ENCODE measurements around the gene MYO7B. TPM values are rescaled to one million over a fixed set of nuclear protein-coding genes. Genes with fewer than 3 reads are reported as not detected.

Gene MYO7B
- polyA plus RNA-seq, 1 donor, result 1.1 TPM

DNA sequence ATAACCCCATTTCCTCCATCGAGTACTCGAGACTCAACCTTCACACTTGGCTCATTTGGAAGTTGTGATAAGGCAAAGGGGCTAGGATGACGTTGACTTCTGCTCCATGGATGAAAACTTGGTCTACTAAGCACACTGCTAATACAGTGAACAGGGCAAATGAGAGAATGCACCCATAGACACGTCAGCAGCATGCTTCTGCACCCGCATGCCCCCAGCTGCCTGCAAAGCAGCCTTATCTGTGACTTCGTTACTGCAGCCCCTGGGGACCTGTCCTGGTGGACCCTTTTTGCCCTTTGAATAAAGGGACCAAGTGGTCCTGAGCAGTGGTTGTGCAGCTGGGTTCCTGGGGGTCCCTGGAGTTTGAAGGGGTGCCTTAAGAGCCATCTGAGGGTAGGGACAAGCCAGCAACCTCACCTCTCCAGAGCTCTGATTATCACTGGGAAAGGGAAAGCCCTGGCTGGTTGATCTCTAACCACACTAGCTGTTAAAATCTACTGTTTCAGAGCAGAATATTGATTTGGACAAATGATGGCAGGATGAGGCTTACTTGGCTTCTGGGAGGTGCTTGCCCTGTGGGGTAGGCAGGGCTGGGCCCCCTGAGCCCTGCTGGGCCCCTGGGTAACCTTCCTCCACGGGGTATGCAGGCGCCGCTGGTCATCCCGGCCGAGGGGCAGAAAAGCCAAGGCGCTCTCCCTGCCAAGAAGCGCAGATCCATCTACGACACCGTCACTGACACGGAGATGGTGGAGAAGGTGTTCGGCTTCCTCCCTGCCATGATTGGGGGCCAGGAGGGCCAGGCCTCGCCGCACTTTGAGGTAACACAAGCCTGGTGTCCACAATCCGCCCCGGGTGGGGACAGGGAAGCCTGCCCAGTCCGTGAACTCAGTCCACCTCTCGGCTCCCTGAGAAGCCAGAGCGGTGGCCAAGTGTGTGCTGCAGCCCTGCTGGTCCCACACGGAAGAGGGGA lies 72.9 kb downstream of the MYO7B start:
- DNase-seq (ENCODE audit: low read depth), result no peak

DNA sequence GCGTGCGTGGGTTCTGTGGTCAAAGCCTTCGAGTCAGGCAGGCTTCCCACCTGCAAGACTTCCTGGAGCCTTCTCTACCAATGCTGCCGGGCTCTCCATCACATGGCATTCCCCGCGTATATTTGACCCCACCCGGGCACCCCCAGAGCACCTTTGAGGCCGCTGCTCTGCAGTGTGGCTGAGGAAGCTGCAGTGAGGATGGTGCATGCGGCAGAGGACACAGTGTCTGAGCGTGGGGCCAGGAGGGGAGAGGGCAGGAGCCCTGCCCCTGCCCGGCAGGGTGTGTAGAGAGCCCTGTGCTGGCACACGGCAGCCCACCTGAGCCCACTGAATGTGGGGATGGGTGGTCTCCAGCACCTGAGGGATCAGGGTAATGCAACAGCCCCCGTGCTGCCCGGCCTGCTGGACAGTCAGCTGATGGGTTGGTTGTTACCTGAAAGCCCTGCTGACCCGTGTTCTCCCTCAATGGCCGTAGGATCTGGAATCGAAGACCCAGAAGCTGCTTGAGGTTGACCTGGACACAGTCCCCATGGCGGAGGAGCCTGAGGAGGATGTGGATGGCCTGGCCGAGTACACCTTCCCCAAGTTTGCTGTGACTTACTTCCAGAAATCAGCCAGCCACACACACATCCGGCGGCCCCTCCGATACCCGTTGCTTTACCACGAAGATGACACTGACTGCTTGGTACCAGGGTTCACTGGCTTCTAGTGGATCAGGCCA lies 73.7 kb downstream of the MYO7B start:
- no peak for DNase-seq (ENCODE audit: low read depth)

DNA sequence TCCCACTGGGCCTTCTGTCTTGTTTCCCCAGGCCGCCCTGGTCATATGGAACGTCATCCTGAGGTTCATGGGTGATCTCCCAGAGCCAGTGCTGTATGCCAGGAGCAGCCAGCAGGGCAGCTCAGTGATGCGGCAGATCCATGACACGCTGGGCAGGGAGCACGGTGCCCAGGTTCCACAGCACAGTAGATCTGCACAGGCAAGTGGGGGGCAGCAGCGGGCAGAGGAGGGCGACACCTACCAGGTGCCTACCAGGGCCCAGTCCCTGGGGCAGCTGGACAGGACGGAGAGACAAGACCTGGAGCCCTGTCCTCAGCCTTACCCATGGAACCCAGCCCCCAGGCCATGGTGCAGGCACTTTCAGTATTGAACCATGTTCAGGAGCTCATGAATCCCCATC lies 74.3 kb downstream of the MYO7B start:
- no peak for DNase-seq (ENCODE audit: low read depth)

DNA sequence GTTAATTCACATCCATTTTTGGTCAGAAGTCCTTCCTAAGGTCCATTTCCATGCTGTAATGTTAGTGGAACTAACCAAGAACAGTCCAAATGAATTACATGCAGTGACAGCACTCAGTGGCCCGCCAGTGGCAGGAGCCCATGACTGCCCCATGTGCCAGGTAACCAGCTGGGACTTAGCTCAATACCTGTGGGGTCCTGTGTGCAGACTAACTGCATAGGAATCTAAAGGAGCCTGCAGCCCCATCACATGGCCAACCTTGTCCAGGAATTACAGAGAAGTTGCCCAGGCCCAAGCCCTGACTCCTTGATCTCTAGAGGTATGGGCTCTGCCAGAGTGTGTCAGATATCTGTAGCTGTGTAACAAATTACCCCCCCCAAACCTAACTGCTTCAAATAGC lies 75.1 kb downstream of the MYO7B start:
- DNase-seq (ENCODE audit: low read depth), result no peak

DNA sequence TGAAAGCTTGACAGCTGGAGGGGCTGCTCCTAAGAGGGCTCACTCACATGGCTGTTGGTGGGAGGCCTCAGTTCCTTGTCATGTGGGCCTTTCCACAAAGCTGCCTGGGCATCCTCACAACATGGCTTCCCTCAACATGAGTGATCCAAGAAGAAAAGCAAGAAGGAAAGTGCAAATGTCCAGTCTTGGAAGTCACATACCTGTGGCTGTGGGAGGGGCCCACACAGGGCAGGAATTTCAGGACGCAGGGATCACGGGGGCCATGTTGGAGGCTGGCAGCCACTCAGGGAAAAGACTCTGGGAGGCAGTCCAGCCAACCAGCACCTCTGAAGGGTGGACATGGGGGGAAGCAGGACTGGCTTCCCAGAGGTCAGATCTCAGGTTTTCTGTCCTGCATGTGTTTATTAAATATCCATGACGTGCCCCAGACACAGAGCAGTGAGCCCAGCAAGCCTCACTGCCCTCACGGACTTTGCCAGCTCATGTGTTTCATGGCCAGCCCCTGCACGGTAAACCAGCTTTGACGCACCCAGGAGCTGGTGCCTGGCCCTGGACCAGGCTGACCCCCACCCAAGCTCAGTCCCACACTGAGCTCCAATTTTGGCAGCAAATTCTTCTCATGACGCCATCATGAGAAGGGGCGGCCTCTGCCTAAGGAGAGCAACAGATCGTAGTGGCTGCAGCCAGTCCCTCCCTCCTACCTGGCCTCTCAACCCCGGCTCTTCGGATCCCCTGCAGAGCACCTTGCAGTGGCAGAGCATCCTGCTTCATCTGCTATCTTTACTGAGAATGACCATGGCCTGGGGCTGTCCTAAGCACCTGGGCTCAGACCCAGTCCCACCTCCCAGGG lies 75.8 kb downstream of the MYO7B start:
- no peak for DNase-seq (ENCODE audit: low read depth)

DNA sequence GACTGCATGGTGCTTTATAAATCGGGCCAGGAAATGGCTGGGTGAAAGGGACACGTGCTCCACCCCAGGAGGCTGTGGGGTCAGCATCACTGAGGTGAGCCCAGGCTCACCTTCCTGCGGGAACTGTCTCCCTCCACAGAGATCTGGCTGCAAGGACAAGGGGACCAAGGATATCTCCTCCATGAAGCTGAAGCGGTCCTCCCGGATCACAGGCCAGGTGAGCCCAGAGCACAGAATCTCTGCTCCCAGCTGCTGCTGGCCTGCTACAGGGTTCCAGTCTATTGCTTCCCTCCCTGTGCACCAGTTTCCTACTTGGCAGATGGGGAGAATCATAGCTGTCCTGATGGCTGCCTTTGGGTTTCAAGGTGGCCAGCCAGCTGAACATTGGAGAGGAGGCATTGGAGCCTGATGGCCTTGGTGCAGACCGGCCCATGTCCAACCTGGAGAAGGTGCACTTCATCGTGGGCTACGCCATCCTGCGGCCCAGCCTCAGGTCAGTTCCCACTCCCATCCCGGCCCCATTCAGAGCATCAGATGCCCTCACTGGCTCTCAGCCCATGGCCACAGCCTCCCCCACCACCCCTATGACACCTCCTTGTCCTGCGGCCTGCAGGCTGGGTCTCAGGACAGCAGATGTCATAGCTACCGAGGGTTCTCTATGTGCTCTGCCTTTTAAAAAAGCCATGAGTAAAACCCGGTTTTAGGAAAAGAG lies 76.8 kb downstream of the MYO7B start:
- no peak for DNase-seq (ENCODE audit: low read depth)

DNA sequence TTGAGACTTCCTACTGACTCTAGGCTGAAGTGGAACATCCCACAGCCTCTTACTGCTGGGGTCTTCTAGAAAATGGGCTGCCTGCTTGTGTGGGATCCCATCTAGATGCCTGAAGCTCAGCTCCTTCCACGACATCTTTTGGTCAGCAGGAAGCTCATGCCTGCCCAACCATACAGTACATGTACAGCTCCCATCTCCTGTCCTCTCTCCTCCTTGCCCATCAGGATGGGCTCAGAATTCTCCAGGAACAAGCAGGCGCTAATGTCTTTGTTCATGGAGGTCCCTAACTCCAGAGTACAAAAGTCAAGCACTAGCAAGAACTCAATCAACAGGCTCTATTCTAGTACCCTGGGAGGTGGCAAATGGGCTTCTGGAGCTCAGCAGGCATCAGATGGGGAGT lies 78.8 kb downstream of the MYO7B start:
- no peak for DNase-seq (ENCODE audit: low read depth)

DNA sequence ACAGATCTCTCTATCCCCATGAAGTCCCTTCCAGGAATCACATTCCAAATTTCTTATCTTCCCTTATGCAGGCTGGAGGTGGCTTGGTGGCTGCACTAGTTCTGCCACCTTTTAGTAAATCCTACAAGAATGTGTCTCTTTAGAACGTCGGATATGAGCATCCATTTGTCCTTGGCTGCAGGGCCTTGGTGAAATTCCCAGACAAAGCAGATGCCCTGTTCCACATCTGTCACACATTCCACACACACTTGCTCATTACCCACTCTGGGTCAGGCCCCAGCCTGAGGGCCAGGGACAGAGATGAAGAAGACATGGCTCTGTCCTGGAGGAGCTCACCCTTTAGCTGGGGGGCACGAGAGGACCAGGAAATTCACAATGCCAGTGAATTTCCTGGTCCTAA lies 79.2 kb downstream of the MYO7B start:
- DNase-seq (ENCODE audit: low read depth), result no peak

DNA sequence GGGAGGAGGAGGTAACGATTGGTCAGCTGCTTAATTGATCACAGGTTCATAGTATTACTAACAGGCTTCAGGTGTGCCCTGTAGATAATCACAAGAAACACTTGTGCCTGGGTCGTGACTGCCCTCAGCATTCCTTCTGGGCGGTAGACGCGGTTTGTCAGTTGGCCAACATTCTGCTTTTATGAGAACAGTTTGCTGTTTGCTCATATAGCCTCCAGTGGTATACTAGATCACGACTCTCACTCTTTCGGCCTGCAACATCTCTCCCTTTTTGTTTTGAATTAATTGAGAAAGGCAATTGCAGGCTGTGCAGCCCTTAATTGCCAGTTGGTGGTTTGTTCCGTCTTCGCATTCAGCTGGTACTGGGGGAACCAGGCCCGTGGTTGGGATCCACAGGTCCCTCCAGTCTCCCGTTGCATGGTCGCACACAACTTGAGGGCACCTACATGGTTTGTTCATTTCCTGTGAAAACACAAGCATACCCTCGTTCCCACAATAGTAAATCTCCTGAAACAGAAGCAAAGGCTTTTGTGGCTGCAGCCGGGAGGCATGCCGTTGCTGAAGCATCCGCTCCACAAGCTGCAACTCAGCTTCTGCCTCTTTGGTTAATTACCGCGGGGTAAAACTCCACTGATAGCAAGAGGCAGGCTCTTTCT lies 80.2 kb downstream of the MYO7B start:
- no peak for DNase-seq (ENCODE audit: low read depth)

DNA sequence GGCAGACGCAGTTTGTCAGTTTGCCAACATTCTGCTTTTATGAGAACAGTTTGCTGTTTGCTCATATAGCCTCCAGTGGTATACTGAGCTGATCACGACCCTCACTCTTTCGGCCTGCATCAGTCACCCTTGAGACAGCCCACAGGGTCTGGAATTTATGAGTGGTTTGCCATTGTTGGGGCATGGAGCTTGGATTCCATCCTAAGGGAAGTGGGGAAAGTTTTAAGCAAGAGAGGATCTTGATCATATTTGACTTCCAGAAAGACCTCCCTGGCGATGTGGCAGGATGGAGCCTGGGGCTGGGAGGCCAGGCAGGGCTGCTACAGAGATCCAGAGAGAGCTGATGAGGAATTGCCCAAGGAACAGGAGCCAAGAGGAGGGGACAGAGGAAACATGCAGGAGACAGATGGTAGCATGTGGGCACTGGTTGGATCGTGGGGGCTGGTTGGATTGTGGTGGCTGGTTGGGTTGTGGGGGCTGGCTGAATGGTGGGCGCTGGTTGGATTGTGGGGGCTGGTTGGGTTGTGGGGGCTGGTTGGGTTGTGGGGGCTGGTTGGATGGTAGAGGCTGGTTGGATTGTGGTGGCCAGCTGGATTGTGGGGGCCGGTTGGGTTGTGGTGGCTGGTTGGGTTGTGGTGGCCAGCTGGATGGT lies 83.2 kb downstream of the MYO7B start:
- no peak for DNase-seq (ENCODE audit: low read depth)

DNA sequence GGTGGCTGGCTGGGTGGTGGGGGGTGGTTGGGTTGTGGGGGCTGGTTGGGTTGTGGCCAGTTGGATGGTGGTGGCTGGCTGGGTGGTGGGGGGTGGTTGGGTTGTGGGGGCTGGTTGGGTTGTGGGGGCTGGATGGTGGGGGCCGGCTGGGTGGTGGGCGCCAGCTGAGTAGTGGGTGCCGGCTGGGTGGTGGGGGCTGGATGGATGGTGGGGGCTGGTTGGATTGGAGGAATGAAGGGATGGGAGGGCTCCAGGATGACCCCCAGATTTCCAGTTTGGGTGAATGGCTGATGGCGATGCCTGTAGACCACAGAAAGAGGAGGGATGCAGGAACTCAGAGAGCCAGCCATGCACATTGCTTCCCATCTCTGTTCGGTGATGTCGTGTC lies 83.7 kb downstream of the MYO7B start:
- no peak for DNase-seq (ENCODE audit: low read depth)

DNA sequence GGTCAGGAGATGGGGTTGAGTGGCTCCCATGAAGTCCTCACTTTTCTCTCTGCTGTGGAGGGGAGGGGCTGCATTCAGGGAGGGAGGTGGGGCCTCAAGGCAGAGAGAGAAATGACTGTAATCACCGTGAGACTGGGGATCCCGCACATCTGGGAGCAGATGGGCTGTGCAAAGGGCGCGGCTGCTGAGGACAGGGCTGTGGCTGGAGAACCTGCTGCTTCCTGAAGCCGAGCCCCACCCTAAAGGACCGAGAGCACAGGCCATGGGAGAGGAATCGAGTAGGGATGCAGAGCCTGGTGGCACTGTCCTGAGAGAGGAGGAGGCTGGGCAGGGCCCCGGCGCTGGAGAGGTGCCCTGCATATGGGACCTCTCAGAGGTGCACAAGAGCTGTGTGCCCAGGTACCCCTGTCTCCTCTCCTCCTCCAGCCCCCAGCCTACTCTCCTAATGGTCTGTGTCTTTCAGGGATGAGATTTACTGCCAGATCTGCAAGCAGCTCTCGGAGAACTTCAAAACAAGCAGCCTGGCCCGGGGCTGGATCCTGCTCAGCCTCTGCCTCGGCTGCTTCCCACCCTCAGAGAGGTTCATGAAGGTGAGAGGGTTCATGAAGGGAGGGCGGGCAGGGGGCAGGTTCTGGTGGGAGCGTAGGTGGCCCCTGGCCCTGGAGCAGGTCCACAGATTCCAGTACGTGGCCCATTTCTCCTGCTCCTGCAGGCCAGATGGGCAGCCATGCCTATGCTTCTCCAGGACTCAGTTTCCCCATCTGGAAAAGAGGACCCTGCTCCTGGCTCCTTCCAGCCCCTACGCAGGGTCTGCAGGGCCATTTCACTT lies 84.6 kb downstream of the MYO7B start:
- DNase-seq (ENCODE audit: low read depth), result no peak

DNA sequence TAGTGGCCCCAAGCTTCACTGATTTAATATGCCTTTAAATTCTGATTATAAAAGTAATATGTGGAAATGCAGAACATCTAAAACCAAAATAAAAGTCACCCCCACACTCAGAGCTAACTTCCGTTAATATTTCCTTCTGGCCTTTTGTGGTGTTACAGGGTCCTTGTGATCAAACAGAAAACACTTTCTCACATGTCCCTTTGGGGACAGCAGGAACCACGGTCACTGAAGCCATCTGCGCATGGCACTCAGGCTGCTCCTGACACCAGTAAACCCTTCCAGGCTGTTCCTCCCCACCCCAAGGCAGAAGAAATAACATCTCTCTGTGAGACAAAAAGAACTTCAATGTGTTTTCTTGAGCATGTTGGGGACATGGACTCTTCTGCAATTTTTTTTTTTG lies 85.4 kb downstream of the MYO7B start:
- DNase-seq (ENCODE audit: low read depth), result no peak

DNA sequence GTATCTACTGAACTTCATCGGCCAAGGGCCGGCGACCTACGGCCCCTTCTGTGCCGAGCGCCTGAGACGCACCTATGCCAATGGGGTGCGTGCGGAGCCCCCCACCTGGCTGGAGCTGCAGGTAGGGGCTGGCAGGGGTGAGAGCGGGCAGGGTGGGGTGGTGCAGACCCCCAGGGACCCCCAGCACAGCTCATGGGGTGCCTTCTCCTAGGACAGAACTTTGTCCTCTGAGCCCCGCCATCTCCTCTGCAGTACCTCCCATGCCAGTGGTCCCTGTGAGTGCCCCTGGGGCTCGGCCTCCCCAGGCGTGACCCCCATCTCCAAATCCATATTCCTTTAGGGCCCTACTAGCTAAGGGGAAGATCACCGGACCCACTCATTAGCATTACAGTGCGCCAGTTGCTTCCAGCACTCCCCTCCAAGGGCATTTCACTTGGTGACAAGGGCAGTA lies 86.5 kb downstream of the MYO7B start:
- no peak for DNase-seq (ENCODE audit: low read depth)

DNA sequence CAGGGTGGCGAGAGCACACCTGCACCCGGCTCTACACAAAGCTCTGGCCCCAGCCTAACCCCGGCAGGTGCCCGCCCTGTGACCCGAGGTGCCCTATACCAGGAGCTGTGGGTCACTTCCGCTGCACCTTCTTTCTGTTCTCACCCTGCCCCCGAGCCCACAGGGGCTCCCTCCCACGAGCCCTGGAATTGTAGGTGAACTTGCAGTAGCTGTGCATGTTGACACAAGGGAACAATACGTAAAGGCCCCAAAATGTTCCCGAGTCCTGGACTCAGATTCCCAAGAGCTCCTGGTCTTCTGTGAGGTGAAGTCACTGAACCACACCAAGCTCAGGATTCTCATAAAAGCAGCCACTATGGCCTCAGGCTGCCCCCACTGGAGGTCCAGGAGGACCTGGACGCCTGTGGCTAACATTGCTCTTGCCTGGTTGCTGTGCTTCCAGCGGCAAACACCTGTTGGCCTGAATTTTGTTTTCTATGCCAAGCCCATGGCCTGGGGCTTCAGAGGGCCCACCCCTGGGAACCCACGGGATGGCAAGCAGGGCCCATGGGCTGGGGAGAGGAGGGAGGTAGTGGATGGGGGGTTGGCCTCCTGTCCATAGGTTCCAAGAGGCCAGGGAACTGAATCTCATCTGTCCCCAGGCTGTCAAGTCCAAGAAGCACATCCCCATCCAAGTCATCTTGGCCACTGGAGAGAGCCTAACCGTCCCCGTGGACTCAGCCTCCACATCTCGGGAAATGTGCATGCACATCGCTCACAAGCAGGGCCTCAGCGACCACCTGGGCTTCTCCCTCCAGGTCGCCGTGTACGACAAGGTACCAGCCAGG lies 87.3 kb downstream of the MYO7B start:
- no peak for DNase-seq (ENCODE audit: low read depth)

DNA sequence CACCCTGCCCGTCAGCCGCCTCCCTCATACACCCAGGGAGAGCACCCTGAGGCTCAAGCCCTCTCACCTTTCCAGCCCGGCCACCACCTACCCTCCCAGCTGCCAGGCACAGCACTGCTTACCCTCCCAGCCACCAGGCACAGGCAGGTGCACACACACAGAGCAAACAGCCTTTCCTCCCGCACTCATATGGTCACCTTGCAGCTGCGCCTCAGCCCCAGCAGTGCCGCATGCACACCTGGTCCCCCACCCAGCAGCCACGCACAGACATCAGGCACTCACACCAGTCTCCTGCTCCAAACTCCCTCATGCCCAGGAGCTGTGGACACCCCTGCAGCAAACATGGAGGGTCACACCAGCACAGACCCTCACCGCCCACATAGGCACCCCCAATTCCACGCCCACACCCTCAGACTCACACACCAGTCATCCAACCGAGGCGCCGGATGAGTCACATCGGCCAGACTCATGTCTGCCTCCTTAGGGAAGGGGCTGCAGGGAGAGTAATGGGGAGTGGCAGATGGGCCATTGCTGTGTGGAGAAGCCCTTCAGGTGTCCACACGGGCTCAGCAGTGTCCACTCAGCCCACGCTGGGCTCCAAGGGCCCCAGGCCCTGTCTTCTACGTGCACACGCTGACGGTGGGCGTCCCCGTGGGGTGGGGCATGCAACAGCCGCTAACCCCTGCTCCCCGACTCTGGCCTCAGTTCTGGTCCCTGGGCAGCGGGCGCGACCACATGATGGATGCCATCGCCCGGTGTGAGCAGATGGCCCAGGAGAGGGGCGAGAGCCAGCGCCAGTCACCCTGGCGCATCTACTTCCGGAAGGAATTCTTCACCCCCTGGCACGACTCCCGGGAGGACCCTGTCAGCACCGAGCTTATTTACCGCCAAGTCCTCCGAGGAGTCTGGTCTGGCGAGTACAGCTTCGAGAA lies 88.2 kb downstream of the MYO7B start:
- DNase-seq (ENCODE audit: low read depth), result no peak

DNA sequence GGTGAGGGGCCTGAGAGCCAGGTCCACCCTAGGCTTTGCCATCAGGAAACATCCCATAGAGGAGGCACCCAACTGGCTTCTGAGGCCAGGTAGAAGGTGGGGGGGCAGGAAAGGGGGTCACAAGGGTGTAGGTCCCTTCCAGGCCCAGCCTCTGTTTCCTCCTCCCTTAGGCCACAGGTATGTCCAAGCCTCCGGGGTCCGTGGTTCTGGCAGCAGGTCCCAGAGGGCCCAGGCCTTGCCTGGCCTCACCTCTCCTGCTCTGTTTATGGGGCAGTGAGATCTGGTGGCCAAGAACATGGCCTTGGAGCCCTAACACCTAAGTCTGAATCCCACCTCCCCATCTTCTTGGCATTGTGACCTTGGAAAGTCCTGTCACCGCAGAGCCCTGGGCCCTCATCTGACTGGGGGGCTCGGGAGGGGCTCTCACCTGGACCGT lies 88.9 kb downstream of the MYO7B start:
- DNase-seq (ENCODE audit: low read depth), result no peak

Data from forelimb muscle (tissue), 1 donor.